Activated T-cell treated with anti-CD3 and anti-CD28 coated beads for 1 hour (primary cell): ENCODE measurements around the gene TMEM106B.

Experiments
- DNase-seq: peaks from one replicate; pipeline ENCODE4 v3.0.0-alpha.2; 2020; ENCODE audit warnings: low read depth

TMEM106B gene

DNA sequence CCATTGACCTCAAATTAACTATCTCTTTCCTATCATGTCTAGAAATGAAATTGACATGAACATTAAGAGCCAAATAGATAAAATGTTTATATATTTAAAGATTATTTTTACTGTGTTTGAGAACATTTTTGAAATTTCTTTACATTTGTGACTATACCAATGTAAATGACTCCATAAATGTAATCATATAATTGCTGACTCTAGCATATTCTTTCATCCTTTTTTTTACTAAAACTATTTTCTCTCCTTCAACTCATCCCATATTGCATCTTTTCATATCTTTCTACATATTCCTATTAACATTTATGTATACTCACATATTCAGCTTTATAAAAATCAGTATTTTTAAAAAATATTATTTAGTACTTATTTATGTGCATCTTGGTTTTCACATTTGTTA lies 16.9 kb downstream of the TMEM106B start:
- no peak for DNase-seq

DNA sequence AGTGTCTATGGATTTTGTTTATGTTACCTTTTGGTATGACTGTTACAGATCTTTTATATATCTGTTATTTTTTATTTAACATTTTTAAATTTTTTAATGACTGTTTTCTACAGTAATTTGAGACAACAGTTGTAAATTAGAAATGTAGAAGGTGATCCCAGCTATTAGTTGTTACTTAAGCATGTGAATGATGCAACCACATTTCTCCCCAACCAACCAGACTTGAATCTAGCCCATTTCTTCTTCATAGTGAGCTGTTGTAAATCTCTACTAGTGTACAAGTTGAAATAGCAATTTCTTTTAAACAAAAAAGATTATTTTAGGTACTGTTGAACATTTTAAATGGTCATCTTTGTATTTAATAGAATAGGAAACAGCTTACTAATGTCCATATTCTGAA lies 18.0 kb downstream of the TMEM106B start:
- DNase-seq = no peak

DNA sequence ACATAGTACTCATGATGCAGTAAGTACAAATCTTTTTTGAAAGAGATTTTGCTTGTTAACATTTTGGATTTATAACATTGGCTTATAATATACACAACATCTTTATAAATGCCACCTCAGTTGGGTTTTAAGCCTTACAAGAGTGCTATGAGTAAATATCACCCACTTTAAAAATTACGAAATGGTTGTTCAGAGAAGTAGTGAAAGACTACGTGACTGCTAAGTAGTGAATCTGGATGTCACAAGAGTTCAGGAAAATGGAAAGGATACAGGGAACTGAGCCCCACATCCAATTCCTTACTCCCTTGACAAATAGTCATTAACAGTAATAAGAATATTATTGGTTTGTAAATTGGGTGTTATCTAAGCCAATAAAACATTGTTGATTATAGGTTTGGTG lies 20.0 kb downstream of the TMEM106B start:
- no peak for DNase-seq

DNA sequence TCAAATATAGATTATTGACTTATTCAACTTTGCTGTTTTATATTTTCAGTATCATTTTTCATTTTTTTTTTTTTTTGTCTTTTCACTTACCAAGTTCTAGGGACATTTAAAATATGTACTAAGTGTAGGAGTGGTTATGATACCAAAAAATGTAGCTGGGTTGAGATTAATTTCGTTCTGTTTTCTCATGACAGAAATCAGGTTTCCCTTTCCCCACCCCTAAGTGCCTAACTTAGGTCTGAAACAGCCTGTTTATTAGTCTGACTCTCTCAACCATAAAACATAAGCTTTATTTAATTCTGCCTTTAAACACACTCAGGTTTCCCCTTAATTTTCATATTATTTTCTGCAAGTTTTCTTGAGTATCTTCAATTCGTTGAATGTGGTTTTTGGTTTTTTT lies 22.1 kb downstream of the TMEM106B start:
- no peak for DNase-seq

DNA sequence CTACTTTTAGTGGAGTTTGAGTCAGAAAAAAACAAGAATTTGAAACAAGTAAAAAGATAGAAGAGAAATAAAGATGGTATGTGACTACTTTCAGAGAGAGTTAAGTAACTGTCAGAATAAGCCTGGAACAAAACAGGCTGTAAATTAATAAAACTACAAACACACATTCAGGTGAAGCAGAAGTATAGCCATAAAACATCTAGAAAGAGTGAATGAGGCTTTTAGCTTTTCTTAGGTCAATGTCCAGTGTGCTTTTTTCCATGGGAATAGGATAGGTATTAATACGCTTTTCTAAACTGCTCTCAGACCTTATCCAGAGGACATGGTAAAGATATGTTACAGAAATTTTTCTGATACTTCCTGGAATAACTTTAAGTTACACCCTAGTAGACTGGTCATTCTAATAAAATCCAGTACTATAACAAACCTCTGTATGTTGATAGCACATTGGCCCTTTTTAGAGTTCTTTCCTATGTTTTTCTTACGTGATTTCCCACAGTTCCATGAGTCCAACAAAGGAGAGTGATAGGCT lies 23.3 kb downstream of the TMEM106B start:
- DNase-seq = no peak

DNA sequence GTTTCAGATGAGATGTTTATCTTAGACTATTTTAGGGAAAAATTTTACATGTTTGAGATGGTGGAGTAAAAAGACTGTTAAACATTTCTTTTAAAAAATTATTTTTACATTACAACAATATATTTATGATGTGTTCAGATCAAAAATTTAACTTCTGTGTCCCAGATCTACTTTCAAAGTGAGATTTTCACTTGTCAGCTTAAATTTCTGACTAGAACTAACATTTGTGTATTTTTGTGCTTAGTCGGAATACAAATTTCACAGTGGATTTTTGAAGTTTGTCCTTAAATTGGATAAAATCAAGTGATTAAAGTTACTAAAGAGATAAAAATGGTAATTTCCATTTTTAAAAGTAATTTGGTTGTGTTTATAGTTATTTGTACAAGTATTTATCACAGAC lies 24.9 kb downstream of the TMEM106B start:
- no peak for DNase-seq

DNA sequence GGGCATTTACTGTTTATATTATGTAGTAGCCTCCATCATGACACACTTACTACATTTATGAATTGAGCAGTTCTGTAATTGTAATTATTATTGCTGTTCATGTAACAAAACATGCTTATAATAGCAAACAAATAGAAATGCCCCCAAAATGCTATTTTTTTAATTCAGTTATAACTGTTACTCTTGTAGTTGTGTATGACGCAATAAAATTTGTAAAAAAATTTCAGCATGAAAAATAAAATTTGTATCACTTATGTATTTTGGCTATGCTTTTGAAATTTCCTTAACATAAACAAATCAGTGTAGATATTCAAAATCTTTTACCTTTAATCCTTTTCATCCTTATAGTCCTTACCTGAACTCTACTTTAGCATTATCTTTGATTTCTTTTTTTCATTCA lies 25.9 kb downstream of the TMEM106B start:
- no peak for DNase-seq

DNA sequence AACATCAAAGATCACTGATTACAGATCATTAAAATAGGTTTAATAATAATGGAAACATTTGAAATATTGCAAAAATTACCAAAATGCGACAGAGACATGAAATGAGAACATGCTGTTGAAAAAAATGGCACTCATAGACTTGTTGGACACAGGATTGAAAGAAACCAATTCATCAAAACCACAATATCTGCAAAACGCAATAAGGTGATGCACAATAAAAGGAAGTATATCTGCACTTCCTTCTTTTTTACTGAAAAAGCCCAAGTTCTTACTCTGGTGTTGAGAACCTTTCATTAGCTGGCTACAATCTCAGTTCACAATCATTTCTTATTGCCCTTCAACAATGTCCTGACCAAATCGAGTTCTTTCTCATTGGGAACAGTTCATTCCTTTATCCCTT lies 28.7 kb downstream of the TMEM106B start:
- no peak for DNase-seq

DNA sequence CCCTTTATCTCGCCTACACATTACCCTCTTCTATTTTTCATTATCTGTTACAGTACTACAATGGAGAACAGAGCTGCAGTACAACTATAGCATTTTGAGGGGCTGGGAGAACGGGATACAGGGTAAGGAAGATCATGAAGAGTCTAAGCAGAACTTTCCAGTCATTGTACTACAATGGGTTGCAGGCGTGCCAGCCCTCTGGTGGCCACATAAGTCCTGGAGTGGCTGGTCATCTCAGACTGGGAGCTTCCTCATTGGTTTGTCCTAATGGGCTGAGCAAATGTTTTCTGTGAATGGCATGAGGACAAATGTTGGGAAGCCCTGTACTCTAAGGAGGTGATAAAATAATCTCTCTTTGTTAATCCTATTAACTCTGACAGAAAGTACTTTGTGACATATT lies 33.0 kb downstream of the TMEM106B start:
- no peak for DNase-seq

DNA sequence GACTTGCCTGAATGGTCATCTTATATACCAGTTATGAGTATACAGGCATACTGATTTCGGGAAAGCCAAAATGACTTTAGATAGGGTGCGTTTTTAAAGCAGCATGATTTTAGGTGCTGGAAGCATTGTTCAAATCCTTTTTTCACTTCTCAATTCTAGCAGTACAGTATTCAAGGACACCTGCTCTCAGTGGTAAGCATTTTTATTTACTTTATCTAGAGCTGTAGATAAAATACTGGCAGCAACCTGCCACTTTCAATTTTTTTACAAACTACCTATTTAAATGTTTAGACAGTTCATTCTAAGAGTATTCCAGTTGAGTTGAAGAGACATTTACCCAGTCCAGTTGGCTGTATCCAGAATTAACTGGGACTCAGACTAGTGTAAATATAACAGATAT lies 33.6 kb downstream of the TMEM106B start:
- no peak for DNase-seq

DNA sequence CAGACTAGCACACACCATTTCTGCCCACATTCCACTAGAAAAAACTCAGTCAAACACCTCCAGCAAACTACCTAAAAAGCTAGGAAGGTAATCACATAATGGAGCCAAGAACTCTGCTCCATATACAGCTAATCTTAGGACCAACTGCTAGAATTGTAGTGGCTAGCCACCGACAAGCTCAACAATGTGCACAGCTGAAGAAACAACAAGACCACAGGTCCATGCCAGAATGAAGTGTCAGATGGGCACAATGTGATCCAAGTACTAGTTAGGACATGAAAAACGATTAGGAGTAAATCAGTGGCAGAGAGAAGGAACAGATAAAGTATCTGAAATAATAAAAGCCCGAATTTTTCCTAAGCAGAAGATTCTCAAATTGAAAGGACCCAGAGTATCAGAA lies 38.6 kb downstream of the TMEM106B start:
- DNase-seq = no peak

DNA sequence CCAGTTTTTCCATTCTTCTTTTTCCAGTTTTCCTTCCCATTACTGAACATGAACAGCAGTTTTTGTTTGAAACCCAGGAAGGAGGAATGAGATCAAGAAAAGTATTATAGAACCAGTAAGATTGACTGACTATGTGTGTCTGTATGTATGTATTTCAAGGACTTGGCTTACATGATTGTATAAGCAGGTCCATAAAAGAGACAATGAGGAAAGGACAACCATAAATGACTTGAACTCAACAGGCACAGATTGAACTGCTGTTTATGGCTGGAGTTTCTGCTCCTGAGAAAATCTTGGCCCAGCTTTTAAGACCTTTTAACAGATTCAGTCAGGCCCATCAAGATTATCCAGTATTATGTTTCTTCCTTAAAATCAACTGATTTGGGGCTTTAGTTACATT lies 39.1 kb downstream of the TMEM106B start:
- DNase-seq = no peak

DNA sequence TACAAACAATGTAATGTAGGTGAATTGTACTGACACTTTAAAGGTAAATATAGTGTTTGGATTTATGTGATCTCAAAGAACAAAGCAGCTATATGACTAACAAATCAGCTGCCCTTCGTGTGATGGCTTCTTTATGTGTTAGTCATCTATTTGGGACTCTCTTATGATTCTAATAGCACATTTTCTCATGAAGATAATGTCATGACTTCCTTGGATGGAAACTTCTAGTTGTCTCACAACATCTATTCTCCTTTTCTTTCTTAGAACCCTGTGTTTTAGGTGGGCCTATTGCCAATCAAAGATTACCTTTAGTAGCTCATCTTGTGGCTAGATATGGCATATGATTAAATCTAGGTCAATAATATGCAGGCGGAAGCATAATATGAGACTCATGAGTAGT lies 45.0 kb downstream of the TMEM106B start:
- DNase-seq = no peak

DNA sequence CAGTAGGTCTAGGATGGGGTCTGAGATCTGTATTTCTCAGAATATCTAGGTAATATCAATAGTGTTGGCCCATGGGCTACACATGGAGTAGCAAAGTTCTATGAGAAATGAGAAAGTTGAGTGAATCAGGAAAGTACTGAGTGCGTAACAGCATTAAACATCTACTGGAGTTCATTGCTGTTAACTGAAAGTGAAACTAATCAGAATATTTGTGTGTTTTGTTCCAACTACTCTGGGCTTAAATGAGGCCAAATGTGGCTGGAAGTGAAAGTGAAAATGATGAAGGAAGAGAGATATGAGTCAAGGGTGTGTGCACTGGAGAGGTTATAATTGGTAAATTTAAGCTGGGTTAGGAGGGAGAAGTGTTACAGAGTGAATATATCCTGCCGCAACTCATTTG lies 46.5 kb downstream of the TMEM106B start:
- no peak for DNase-seq

DNA sequence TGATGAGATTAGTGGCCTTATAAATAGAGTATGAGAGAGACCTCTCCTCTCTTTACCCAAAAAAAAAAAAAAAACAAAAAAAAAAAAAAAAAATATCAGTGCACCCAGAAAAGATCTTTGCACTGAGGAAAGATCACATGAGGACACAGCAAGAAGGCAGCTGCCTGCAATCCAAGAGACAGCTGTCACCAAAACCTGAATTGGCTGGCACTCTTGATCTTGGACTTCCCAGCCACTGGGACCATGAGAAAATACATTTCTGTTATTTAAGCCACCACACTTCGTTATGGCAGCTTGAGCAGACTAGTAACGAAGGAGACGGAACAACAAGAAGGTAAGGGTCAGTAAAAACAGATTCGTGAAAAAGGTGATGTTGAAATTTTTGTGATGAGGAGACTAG lies 47.0 kb downstream of the TMEM106B start:
- DNase-seq = no peak

DNA sequence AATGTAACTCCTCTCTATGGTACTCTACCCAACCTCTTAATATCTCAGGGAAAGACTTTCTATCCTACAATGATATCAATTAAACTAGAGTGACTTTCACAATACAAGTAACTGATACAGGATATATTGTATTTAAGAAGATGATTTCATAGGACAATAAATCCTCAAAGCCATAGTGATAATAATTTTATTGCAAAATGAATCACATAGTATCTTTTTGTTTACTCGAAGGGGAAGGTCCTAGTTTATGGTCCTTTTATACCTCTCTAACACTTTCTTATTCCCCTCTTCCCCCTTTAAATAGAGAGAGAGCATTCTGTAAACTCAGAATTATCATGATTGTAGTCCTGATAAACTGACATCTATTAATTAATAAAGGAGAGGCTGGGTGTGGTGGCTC lies 56.4 kb downstream of the TMEM106B start:
- no peak for DNase-seq

DNA sequence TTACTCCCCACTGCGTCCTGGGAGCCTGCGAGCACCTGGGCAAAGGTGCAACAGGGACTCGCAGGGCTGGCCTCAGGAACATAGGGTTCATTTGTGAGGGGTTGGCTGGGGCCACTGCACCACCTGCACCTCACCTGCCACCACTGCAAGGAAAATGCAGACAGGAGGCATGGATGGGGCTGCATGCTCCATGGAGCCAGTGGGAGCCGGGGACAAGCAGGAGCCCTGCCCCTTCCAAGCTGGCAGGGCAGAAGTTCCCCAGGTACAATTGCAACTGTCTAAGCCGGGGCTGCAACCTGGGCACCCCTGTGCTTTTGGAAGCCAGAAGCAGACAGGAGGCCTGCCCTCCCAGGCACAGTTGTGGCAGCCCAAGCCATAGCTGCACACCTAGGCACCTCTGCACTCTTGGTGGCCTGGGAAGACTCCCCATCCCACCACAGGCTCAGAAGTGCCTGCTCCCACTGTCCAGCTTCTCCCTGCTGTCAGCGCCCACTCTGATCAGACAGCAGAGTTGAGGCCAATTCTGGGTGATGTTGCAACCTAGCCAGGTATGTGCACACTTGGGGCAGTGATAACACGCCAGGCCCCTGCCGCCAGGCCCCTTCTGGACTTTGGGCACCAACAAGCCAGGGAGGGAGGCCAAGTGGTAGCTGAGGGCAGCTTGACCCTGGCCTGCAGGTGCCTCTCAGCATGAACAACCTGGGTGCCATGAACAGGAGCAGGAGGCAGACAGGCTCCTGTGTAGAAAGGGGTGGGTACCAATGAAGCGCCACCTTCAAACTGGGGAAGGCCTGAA lies 58.2 kb downstream of the TMEM106B start:
- DNase-seq = no peak

DNA sequence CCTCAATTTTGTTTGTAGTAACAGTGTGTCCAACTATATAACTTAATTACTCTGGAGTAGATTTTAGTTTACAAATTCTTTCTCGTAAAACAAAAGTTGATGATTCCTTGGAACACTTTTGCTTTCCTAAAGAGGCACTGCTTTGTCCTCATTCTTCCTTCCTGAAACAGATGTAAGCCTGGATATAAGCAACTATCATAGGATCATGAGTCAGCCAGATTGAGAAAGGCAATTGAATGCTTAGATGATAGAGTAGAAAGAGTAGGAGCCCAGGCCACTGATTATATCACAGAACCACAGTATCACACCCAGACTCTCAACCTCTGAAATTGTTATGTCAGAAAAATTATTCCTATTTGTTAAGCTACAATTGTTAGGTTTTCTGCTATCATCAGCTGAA lies 69.9 kb downstream of the TMEM106B start:
- no peak for DNase-seq

DNA sequence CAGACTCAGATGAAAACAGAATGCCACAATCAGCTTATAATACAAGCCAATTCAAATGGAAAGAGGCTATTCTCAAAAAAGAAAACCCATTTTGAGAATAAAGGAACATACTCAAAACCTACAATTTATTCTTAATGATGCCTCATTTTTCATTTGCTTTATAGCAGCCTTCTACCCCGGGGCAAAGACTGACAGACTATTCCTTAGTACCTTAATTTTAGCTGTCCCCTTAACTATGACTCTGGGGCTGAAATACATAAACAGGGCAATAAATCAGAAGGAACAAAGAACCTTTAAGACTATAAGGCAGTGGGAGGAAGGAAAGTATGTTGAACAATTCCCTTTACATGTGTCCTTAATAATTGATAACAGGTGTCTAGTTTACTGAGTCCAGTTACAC lies 76.8 kb downstream of the TMEM106B start:
- no peak for DNase-seq

DNA sequence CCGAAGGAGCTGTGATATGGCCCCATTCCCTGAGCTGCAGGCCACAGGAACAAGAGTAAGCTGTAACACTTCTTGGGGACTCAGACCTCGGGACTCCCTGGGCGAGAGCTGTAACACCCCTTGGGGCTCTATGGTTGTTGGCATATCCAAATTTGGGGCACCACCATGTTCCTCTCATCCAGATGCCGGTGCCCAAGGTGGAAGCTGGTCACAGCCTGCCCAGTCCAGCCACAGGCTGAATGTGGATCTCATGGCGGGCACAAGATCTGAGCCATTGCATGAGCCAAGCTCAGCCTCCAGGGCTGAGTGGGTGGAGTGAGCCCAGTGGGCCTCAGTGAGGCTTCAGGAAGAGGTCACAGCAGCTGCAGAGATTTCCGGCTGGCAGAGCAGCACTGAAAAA lies 78.9 kb downstream of the TMEM106B start:
- DNase-seq = no peak

DNA sequence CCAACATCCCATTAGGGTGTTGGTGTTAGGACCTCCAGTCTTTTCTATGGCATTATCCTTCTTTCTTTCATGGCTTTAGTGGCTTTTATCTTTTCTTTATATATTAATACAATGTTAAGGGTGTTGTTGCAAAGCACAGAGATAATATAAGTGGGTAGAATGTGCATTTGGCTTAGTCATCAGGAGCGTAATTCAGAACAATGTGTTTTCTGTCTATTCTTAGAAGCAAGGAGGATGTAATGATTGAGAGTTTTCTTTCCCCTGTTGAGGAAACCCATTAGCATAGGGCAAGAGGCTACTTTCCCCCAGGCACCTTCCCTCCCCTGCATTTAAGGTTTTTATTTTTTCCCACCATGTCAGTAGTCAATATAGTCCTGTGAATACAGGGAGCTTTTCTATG lies 79.7 kb downstream of the TMEM106B start:
- no peak for DNase-seq

DNA sequence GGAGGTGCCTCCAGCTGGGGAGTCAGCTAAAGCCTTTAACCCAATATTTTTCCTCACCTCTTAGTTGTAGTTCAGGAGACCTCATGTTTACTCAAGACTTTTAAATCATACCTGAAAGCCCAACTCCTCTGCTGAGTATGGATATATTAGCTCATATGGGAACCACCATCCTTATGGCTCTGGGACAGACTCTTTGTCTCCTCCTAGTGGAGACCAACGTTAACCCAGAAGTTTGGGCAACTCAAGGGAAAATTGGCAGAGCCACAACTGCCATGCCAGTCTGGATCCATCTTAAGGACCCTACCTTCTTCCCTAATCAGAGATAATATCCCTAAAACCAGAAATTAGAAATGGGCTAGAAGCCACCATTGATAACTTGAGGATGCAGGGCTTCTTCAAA lies 80.8 kb downstream of the TMEM106B start:
- DNase-seq = no peak
